Stimulated activated CD8-positive, alpha-beta memory T cell treated with anti-CD3 and anti-CD28 coated beads, Interleukin-2, amount 100 ng/mL, for 1 hour (primary cell): ENCODE data around the gene MCOLN2.

ENCODE experiments used
- DNase-seq, 2 donors: peaks; one replicate each; pipeline ENCODE4 v3.0.0-alpha.2; 2020; ENCODE audit warnings: low read depth in 2 of 2

Gene MCOLN2

GRCh38 chr1:84896279-84896678 lies 100.6 kb downstream of the MCOLN2 start:
- no peak for DNase-seq

DNA sequence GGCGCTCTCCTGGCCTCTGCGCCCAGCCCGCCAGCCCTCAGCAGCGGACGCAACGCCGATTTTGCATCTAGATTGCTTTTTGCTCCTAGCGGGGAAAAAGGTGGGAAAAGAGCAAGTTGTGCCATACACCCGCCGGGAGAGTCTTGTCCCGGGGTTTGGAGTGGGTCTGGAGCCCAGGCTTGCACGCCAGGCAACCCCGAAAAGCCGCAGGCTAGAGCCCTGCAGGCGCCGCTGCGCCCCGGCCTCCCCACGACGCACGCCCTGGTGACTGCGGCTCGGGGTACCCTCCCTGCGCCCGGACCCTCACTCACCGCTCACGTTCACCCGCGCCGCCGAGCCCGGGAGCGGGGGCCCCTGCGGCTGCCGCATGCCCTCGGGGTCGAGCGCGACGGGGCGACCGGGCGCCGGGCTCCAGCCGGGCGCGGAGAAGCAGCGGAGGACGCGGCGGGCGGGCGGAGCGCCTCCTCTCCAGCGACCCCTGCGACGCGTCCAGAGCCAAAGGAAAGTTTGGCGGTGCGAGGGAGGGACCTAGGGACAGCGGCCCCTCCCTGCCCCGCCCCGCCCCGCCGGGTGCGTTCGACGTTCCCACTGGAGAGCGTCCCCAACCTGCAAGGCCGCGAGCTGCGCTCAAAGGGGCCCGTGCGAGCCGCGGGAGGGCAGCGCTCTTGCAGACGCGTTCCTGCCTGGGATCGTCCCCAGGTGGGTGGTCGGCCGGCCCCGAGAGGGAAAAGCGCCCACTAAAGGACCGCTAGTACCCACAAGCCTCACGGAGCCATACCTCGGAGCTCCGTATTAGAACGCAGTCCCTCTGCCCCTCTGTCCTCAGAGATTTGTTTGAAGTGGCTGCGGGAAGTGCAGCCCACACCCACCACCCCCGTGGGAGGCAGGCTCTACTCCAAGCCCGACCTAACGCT lies 104.0 kb downstream of the MCOLN2 start, which contains the start of gene LPAR3:
Gene LPAR3 (minus strand): TSS at position 502 of the 914 bp plus-strand sequence. CDS start 27,086 bp downstream, outside the sequence.
- no peak for DNase-seq

GRCh38 chr1:84890566-84890965 lies 106.3 kb downstream of the MCOLN2 start:
- no peak for DNase-seq

DNA sequence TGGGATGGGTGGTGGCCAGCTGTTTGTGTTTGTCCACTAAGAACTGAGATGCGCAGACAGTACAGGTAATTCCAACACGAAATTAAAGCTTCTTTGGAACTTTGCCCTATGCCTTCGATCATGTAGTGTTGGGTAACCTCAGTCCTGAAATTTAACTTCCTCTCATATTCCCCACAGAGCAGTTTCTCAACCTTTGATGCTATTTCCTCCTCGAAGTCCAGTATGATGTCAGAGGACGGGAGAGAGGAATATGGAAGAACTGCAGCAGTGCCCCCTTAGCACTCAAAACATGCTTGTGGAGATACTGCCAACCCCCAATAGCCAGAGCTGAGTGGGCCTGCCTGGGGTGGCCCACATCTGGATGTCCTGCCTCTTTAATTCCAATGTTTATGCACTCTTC lies 107.5 kb downstream of the MCOLN2 start:
- no peak for DNase-seq

GRCh38 chr1:84888753-84889152 lies 108.2 kb downstream of the MCOLN2 start:
- no peak for DNase-seq

DNA sequence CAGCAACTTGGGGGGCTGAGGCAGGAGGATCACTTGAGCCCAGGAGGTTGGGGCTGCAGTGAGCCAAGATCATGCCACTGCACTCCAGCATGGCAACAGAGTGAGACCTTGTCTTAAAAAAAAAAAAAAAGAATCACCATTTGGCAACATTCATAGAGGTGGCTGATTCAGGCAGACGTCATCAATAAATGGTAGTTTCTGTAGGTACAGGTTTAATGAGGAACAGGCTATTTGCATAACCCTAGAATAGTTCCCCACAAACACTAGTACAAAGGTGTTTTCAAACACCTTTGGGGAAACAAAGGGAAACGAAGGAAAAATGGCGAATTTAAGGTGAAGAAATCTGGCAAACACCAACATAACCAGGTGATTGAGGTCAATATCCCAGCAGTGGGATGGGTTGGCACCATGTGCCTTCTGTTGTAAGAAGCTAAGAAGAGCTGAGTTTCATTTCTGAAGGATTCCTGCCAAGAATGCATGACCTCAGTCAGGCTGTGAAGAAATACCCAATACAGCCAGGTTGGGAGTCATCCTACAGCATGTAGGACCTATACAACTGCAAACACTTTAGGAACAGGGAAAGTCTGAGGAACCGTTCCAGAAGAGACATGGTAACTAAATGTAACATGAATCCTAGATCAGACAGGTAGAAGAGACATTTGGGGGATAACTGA lies 109.5 kb downstream of the MCOLN2 start:
- no peak for DNase-seq

- DNase-seq, result no peak
Observed at GRCh38 chr1:84885469-84885868, 111.4 kb downstream of the MCOLN2 start.

GRCh38 chr1:84884671-84885389 lies 112.1 kb downstream of the MCOLN2 start:
- no peak for DNase-seq

DNA sequence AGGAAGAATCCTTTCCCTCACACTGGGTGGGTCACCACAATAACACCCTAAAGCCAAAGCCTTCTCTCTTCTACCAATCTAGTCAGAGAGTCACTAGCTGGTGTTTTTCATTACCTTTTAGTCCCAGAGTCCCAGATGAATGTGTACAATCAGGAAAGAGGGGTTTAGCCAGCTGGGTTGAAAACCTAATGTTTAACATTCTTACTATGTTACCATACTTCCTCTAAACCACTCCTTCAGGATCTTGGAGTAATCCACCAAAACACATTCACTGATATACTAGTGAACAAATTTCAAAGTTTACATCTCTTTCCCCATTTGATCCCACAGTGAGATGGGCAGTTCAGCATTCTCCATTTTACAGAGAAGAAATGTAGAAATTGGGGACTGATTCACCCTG lies 113.6 kb downstream of the MCOLN2 start:
- DNase-seq, result no peak

- DNase-seq, result no peak
Observed at GRCh38 chr1:84877592-84877991, 119.3 kb downstream of the MCOLN2 start.

DNA sequence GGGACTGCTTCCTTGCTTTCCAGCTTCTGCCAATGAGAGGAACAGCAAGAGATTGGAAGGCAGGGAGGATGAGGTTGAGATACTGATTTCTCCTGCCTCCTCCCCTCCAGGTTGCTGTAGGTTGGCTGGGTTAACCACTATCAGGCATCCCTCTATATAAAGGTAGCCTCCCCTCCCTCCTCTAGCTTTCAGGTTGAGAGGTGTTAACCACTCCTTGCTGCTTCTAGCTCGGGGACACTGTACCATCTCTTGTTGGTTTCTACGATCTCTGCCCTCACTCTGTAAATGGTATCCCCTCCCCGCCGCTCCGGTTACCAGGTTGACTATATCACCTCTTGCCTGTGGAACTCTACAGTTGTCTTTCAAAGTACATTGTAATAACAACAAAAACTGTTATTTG lies 120.6 kb downstream of the MCOLN2 start:
- no peak for DNase-seq
